LNCaP clone FGC (cell line): ENCODE data around the gene NR1I3.

Experiments
- DNase-seq: peaks from one replicate; pipeline ENCODE4 v3.0.0-alpha.2; 2011; ENCODE audit warnings: low read depth
- H3K4me3 ChIP-seq: 2 replicates; pipeline ENCODE4 v1.5.1; 2011; ENCODE audit warnings: mild to moderate bottlenecking, low read depth, low read length, control low read depth
- CTCF ChIP-seq: IDR thresholded peaks from 2 replicates; pipeline ENCODE4 v1.5.1; 2012; ENCODE audit warnings: mild to moderate bottlenecking; ENCODE audit not compliant: control insufficient read depth, insufficient read depth; ENCODE audit errors: extremely low read depth

Gene NR1I3

DNA sequence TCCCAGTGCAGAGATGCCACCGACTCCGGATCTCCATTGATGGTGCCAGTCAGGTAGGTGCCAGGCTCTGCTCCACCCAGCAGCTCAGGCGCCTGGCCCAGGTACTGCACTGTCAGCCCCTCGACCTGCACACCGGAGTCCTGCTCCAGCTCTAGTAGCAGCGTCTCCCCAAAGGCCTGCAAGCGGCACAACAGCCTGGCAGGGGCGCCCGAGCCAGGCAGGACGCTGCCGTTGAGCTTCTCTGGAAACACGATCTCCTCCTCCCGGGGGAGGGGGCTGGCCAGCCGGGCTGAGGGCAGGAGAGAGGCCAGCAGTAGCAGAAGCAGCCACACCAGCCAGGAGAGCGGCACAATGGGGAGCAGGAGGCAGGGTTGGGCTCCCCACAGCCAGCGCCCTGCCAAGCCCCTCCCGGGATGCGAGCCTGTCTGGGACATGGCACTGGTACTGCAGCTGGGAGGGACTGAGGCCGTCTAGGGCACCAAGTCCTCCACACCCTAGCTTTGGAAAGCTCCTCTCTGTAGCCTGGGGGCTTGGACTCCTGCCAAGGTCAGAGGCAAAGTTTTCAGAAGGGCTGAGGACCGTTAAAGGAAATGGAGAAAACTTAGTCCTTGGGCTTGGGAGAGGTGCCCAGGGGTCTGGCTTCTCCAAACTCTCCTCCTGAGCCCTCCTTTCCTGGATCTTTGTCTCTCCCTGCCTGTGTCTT lies 39.7 kb downstream of the NR1I3 start:
- no peak overlapping the region for H3K4me3 ChIP-seq
- TF ChIP-seq CTCF = no peak
- no peak for DNase-seq

DNA sequence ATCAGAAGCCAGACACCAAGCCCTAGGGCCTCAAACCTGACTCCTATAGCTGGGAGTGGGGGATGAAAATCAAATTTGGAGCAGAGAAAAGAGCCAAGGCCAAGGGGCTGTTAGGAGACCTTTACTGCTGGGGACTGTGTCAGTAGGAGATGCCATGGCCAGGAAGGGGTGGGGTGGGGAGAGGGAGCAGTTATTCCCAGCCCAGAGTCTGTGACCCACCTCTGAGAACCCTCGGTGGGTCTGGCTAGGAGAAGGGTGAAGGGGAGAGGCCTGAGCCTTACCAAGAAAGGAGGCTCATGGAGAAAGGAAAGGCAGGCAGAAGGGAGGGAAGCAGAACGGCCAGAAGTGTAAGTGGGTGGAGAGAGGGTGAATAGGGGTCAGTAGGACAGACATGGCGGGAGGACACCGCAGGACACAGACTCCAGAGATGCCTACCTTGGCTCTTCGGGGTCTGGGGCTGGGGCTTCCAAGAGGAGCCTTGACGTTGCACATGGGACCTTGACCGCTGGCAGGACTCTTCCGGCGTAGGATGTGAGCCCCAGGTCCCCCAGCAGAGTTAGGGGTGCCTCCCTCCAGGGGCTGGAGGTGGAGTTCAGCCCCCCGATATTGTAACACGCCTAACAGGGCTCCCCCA lies 40.3 kb downstream of the NR1I3 start:
- TF ChIP-seq CTCF = no peak

DNA sequence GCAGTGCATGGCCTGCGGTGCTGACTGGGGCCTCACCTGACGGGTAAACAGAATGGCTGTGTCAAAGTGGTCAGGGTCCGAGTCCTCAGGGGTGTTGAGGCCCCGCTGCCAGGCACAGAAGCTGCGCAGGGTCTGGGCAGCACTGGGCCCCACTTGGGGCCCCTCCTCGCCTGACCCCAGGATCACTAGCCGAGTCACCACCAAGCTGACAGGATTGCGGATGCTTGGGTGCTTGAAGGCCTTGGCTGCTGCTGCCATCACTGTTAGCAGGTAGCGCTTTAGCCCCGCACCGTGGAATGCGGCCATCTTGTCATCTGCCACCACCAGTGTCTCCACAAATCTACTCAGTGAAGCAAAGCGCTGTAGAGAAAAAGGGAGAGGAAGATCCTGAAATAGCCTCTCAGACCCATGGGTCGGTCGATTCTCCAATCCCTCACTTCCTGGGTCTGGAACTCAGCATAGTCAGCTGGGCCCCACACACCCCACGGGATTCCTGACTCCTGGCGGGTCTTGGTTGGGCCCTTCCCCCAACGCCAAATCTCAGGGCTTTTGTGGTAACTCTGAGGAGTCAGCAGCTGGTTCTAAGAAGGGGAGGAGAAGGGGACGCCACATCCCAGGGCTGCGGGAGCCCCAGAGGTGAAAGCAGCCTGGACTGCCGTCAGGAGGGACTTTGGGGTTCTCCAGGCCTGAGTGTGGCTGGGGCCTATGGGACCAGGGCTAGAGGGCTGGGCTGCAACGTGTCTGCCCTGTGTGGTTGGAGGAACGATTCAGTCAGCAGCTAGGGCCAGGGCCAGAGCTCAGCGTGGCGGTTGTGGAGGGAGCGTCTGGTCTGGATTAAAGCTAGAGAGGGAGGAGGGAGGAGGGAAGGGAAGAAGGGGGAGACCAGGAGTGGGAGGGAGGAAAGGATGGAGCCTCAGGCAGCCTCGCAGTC lies 41.2 kb downstream of the NR1I3 start:
- no peak overlapping the region for H3K4me3 ChIP-seq
- no peak for DNase-seq
- no peak for TF ChIP-seq CTCF

More for the DNA sequence above, 40.3 kb downstream of the NR1I3 start:
- no peak for DNase-seq
- H3K4me3 ChIP-seq = no peak overlapping the region

DNA sequence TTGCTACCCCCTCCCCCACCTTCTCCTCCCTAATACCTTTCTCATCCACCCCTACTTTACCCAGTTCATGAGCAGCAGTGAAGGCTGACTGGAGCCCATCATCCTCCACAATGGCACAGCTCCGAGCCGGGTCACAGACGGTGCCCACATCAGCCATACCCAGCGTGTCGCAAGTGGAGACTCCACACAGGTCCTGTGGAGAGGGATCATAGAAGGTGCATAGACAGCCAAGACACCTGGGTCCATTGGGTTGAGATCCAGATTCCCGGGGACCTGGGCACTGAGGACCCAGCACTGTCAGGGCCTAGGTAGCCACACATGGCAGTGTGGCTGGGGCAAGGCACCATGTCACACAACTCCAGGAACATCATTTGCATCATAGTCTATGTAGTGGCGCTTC lies 41.9 kb downstream of the NR1I3 start:
- DNase-seq = no peak
- TF ChIP-seq CTCF = no peak
- H3K4me3 ChIP-seq = no peak overlapping the region

DNA sequence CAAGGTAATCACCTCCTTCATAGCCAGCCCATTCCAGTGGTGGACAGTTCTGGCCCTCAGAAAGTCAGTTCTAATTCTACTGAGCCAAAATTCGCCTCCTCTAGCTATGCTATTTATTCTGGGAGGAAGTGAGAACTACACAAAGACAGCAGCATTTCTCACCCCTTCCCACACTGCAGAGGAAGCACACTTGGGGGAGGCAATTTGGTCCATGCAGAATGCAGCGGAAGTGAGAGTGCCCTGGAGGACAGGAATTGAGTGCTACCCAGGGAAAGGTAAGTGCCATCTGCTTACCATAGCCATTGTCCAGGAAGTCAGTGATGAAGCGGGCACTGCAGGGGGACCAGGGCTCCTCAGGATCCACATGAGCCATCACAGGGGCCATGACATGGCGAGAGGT lies 42.8 kb downstream of the NR1I3 start:
- no peak for DNase-seq
- no peak for TF ChIP-seq CTCF
- no peak overlapping the region for H3K4me3 ChIP-seq

DNA sequence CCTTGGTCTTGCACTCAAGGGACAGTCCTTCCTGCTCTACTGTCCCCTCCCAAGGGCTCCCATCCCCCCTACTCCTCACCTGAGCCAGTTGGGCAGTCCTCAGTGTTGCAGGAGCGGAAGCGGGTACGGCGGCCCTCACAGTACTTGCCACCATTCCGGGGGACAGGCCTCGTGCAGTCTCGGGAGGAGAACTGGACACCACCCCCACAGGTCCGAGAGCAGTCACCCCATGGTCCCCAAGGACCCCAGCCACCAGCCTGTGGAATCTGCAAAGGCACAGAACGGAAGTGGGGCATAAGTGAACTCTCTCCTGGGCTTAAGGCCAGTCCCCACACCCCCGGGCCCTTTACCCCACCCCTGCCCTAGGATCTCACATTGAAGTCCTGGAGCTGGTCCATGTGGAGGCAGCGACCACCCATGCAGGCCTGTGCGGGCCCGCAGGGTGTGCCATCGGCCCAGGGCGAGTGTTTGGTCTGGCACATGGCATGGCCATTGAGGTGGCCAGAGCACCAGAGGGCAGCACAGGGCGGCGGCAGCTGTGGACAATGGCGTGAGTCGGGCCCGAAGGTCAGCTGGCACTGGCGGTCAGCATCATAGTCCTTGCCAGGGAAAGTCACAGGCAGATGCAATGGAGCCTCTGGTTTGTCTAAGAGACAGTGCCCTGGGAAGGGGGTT lies 44.3 kb downstream of the NR1I3 start:
- peak; percentile 35 for TF ChIP-seq CTCF
- H3K4me3 ChIP-seq = no peak overlapping the region
- no peak for DNase-seq
